ENCODE measurements around the gene ABHD2.
A peak's percentile ranks its signal among the peaks of the same experiment; 100 is the strongest.

ABHD2 gene

GRCh38 chr15:89125088-89125826 is 37.0 kb downstream of the ABHD2 start:
- peak; percentile 51 for DNase-seq (ENCODE audit: low read depth)
- no peak for TF ChIP-seq CTCF (IDR thresholded peaks at IDR 0.05; ENCODE audit: insufficient read depth, low read depth, low read length, missing control alignments)
- H3K4me3 ChIP-seq (ENCODE audit: low read length): no peak overlapping the region

- DNase-seq (ENCODE audit: low read depth): no peak
- no peak overlapping the region for H3K4me3 ChIP-seq (ENCODE audit: low read length)
- no peak for TF ChIP-seq CTCF (IDR thresholded peaks at IDR 0.05; ENCODE audit: insufficient read depth, low read depth, low read length, missing control alignments)
Observed at GRCh38 chr15:89126009-89126408, 37.8 kb downstream of the ABHD2 start.

- no peak overlapping the region for H3K4me3 ChIP-seq (ENCODE audit: low read length)
- peak; percentile 4 for TF ChIP-seq CTCF (IDR thresholded peaks at IDR 0.05; ENCODE audit: insufficient read depth, low read depth, low read length, missing control alignments)
- peak; percentile 87 for DNase-seq (ENCODE audit: low read depth)
Observed at GRCh38 chr15:89127054-89127702, 38.9 kb downstream of the ABHD2 start.

GRCh38 chr15:89128320-89129122 is 40.3 kb downstream of the ABHD2 start:
- TF ChIP-seq CTCF (IDR thresholded peaks at IDR 0.05; ENCODE audit: insufficient read depth, low read depth, low read length, missing control alignments): no peak
- no peak overlapping the region for H3K4me3 ChIP-seq (ENCODE audit: low read length)

GRCh38 chr15:89129123-89129815 is 41.0 kb downstream of the ABHD2 start:
- peak; percentile 79 for TF ChIP-seq CTCF (IDR thresholded peaks at IDR 0.05; ENCODE audit: insufficient read depth, low read depth, low read length, missing control alignments)
- peak; percentile 50 for DNase-seq (ENCODE audit: low read depth)
- H3K4me3 ChIP-seq (ENCODE audit: low read length): no peak overlapping the region

More at GRCh38 chr15:89128320-89129122, 40.3 kb downstream of the ABHD2 start:
- no peak for DNase-seq (ENCODE audit: low read depth)

GRCh38 chr15:89129816-89130134 is 41.5 kb downstream of the ABHD2 start:
- no peak overlapping the region for H3K4me3 ChIP-seq (ENCODE audit: low read length)
- no peak for TF ChIP-seq CTCF (IDR thresholded peaks at IDR 0.05; ENCODE audit: insufficient read depth, low read depth, low read length, missing control alignments)
- no peak for DNase-seq (ENCODE audit: low read depth)
